ENCODE data around the gene ASTN1. TPM values are rescaled to one million over a fixed set of nuclear protein-coding genes. Genes with fewer than 3 reads are reported as not detected.

The ASTN1 gene
- total and polyA plus RNA-seq, 9 of the 15 experiments (the other 6 are each of a cell fraction or from before 2014, with no cell fraction given), result 0.05 to 0.22 (median 0.18) TPM

- peak; percentile 35 to 83 (median 57) for DNase-seq (ENCODE audit: extremely low read depth in 1 of 4, low spot score in 3 of 4)
- in situ Hi-C loops (cut with MboI), result no loop called here
- Histone ChIP-seq H3K4me2 (ENCODE audit: insufficient read depth, low read length) (peak overlapping the region; percentile 6; the same call in 1 of the 2 replicates), H3K27ac (ENCODE audit: extremely low read depth, low read depth, low read length) (no peak overlapping the region), H3K9me3 (replicated peaks; ENCODE audit: control insufficient read depth, insufficient read depth, low read depth, low read length) (no peaks in the 10 kb centered on the region), H3K36me3 (ENCODE audit: control insufficient read depth, insufficient read depth, low read length) (no peaks in the 10 kb centered on the region), H3K4me1 (replicated peaks in 1 of 2; ENCODE audit: control insufficient read depth in 2 of 2, insufficient read depth in 2 of 2, low read length in 2 of 2) (peaks cover 12 to 43% of the 10 kb centered on the region in 2 experiments), H3K4me3 (no peak overlapping the region), H3K9me1 (ENCODE audit: control insufficient read depth, insufficient read depth, low read length) (no peaks in the 10 kb centered on the region), H3K27me3 (ENCODE audit: control insufficient read depth in 2 of 2, insufficient read depth in 2 of 2, low read length in 2 of 2) (no peaks in the 10 kb centered on the region), H4K20me1 (replicated peaks; ENCODE audit: control insufficient read depth, insufficient read depth, low read length) (no peaks in the 10 kb centered on the region), H2AFZ (ENCODE audit: low read depth, low read length) (peak overlapping the region; percentile 41; the same call in 1 of the 2 replicates), H3K79me2 (ENCODE audit: control insufficient read depth, insufficient read depth, low read length) (no peaks in the 10 kb centered on the region), H3K9ac (ENCODE audit: insufficient read depth in 1 of 2, low read depth in 2 of 2, low read length in 2 of 2) (peak overlapping the region in 1 of 2 experiments; percentile 45; a peak in 1 of 4 replicates)
- FAIRE-seq, result peak; percentile 79
- ChIA-PET CTCF (ENCODE audit: low intra/inter-chr PET ratio) (no interaction called here), POLR2A (interaction anchor here (0.6 to 1.0 kb wide), 3 partner anchors 11 to 366 kb away, joined by 3 to 4 read pairs (median 3); no protein-coding TSS in a partner anchor)
- WGBS (ENCODE audit: insufficient coverage, low coverage, missing lambda C conversion rate), result 0% methylated on average over 3 of the region's 3 CpGs
- peak; percentile 88 for ATAC-seq
- BruUV-seq (replicated peaks), result no TSS peak
- intact Hi-C loops (cut with micrococcal nuclease), result loop anchor here (1.0 kb wide), 1 partner anchor 26 kb away; no protein-coding TSS in a partner anchor
- TF ChIP-seq CBFA2T3 (IDR thresholded peaks at IDR 0.05) (peak; percentile 54), NFATC3 (IDR thresholded peaks at IDR 0.05) (no peak), EP300 (IDR thresholded peaks at IDR 0.05; ENCODE audit: low read length) (peak; percentile 59; the same call in 1 of the 2 replicates), KDM1A (IDR thresholded peaks at IDR 0.05) (peak; percentile 36 to 68; a peak in 2 of 4 replicates), CBFA2T2 (conservative IDR thresholded peaks at IDR 0.05) (peak; percentile 28; the same call in 1 of the 2 replicates), PRPF4 (IDR thresholded peaks at IDR 0.05; ENCODE audit: insufficient read depth, low read depth, low read length, poor library complexity, severe bottlenecking) (no peak), TFAP4 (CRISPR knock-in tag; IDR thresholded peaks at IDR 0.05; ENCODE audit: borderline replicate concordance) (peak; percentile 75), CEBPB (tag; IDR thresholded peaks at IDR 0.05) (peak; percentile 35; the same call in 1 of the 2 replicates), ZFP36 (IDR thresholded peaks at IDR 0.05; ENCODE audit: low read depth, low read length, partially characterized antibody) (peak; percentile 3), ETV1 (tag; conservative IDR thresholded peaks at IDR 0.05; ENCODE audit: low read depth) (no peak), SMARCB1 (IDR thresholded peaks at IDR 0.05; ENCODE audit: insufficient read length, low read depth) (no peak), RHOXF2B (CRISPR knock-in tag; conservative IDR thresholded peaks at IDR 0.05) (no peak), BRD9 (IDR thresholded peaks at IDR 0.05; ENCODE audit: low read depth, partially characterized antibody) (no peak), KDM4B (IDR thresholded peaks at IDR 0.05; ENCODE audit: borderline replicate concordance in 2 of 2, low read depth in 1 of 2) (no peak), CTBP1 (IDR thresholded peaks at IDR 0.05; ENCODE audit: borderline replicate concordance) (peak; percentile 45; the same call in 1 of the 2 replicates), LCOR (CRISPR knock-in tag; IDR thresholded peaks at IDR 0.05) (no peak), RBM14 (IDR thresholded peaks at IDR 0.05; ENCODE audit: borderline replicate concordance, insufficient read depth, low read depth, low read length) (no peak)
- TF ChIP-seq, protein P1, sequence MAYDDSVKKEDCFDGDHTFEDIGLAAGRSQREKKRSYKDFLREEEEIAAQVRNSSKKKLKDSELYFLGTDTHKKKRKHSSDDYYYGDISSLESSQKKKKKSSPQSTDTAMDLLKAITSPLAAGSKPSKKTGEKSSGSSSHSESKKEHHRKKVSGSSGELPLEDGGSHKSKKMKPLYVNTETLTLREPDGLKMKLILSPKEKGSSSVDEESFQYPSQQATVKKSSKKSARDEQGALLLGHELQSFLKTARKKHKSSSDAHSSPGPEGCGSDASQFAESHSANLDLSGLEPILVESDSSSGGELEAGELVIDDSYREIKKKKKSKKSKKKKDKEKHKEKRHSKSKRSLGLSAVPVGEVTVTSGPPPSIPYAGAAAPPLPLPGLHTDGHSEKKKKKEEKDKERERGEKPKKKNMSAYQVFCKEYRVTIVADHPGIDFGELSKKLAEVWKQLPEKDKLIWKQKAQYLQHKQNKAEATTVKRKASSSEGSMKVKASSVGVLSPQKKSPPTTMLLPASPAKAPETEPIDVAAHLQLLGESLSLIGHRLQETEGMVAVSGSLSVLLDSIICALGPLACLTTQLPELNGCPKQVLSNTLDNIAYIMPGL (CRISPR knock-in tag; IDR thresholded peaks at IDR 0.05), result no peak
Measured at GRCh38 chr1:176853503-176853902, 311.0 kb downstream of the ASTN1 start.

Data from K562 (cell line).